ENCODE results near the gene AP5Z1.

Gene AP5Z1

GRCh38 chr7:4835398-4836205 is 60.2 kb downstream of the AP5Z1 start:
- WGBS (ENCODE audit: insufficient coverage, insufficient read length) = no CpG with 5 or more reads among the region's 28 CpGs
- DNase-seq (ENCODE audit: low read depth, low spot score) = no peak
- Histone ChIP-seq H3K4me1 (ENCODE audit: control insufficient read depth, insufficient read depth, low read length) (no peaks in the 10 kb centered on the region), H3K9me3 (ENCODE audit: control insufficient read depth, insufficient read depth, low read length) (no peaks in the 10 kb centered on the region), H3K36me3 (ENCODE audit: control insufficient read depth, insufficient read depth, low read length) (no peaks in the 10 kb centered on the region; the same call in 1 of the 2 replicates), H3K27me3 (ENCODE audit: control insufficient read depth, insufficient read depth, low read length) (no peaks in the 10 kb centered on the region), H3K4me3 (ENCODE audit: low read length) (no peak overlapping the region), H3K27ac (ENCODE audit: low read length) (no peak overlapping the region)

GRCh38 chr7:4836206-4836661 is 60.8 kb downstream of the AP5Z1 start:
- DNase-seq (ENCODE audit: low read depth, low spot score) = no peak
- Histone ChIP-seq H3K4me3 (ENCODE audit: low read length) (no peak overlapping the region), H3K4me1 (ENCODE audit: control insufficient read depth, insufficient read depth, low read length) (no peaks in the 10 kb centered on the region), H3K9me3 (ENCODE audit: control insufficient read depth, insufficient read depth, low read length) (no peaks in the 10 kb centered on the region), H3K27me3 (ENCODE audit: control insufficient read depth, insufficient read depth, low read length) (no peaks in the 10 kb centered on the region), H3K36me3 (ENCODE audit: control insufficient read depth, insufficient read depth, low read length) (no peaks in the 10 kb centered on the region; the same call in 1 of the 2 replicates), H3K27ac (ENCODE audit: low read length) (no peak overlapping the region)
- WGBS (ENCODE audit: insufficient coverage, insufficient read length) = no CpG with 5 or more reads among the region's 30 CpGs

- Histone ChIP-seq H3K36me3 (ENCODE audit: control insufficient read depth, insufficient read depth, low read length) (no peaks in the 10 kb centered on the region; the same call in 1 of the 2 replicates), H3K9me3 (ENCODE audit: control insufficient read depth, insufficient read depth, low read length) (no peaks in the 10 kb centered on the region), H3K27me3 (ENCODE audit: control insufficient read depth, insufficient read depth, low read length) (no peaks in the 10 kb centered on the region), H3K4me1 (ENCODE audit: control insufficient read depth, insufficient read depth, low read length) (no peaks in the 10 kb centered on the region), H3K4me3 (ENCODE audit: low read length) (no peak overlapping the region), H3K27ac (ENCODE audit: low read length) (no peak overlapping the region)
- no peak for DNase-seq (ENCODE audit: low read depth, low spot score)
- WGBS (ENCODE audit: insufficient coverage, insufficient read length) = no CpG with 5 or more reads among the region's 22 CpGs
Observed at GRCh38 chr7:4837041-4837802, 61.8 kb downstream of the AP5Z1 start.

GRCh38 chr7:4837803-4838625 is 62.6 kb downstream of the AP5Z1 start:
- H3K27ac ChIP-seq (ENCODE audit: low read length) = no peak overlapping the region
- no CpG with 5 or more reads among the region's 30 CpGs for WGBS (ENCODE audit: insufficient coverage, insufficient read length)
- H3K9me3 ChIP-seq (ENCODE audit: control insufficient read depth, insufficient read depth, low read length) = no peaks in the 10 kb centered on the region
- no peaks in the 10 kb centered on the region for H3K27me3 ChIP-seq (ENCODE audit: control insufficient read depth, insufficient read depth, low read length)
- DNase-seq (ENCODE audit: low read depth, low spot score) = no peak
- H3K36me3 ChIP-seq (ENCODE audit: control insufficient read depth, insufficient read depth, low read length) = no peaks in the 10 kb centered on the region; the same call in 1 of the 2 replicates
- no peaks in the 10 kb centered on the region for H3K4me1 ChIP-seq (ENCODE audit: control insufficient read depth, insufficient read depth, low read length)
- H3K4me3 ChIP-seq (ENCODE audit: low read length) = no peak overlapping the region

GRCh38 chr7:4838626-4839334 is 63.4 kb downstream of the AP5Z1 start:
- H3K9me3 ChIP-seq (ENCODE audit: control insufficient read depth, insufficient read depth, low read length) = no peaks in the 10 kb centered on the region
- H3K27ac ChIP-seq (ENCODE audit: low read length) = no peak overlapping the region
- no peaks in the 10 kb centered on the region for H3K27me3 ChIP-seq (ENCODE audit: control insufficient read depth, insufficient read depth, low read length)
- whole genome bisulfite sequencing (ENCODE audit: insufficient coverage, insufficient read length) = no CpG with 5 or more reads among the region's 21 CpGs
- H3K36me3 ChIP-seq (ENCODE audit: control insufficient read depth, insufficient read depth, low read length) = no peaks in the 10 kb centered on the region; the same call in 1 of the 2 replicates
- no peaks in the 10 kb centered on the region for H3K4me1 ChIP-seq (ENCODE audit: control insufficient read depth, insufficient read depth, low read length)
- no peak overlapping the region for H3K4me3 ChIP-seq (ENCODE audit: low read length)
- DNase-seq (ENCODE audit: low read depth, low spot score) = no peak

- no peaks in the 10 kb centered on the region; the same call in 1 of the 2 replicates for H3K36me3 ChIP-seq (ENCODE audit: control insufficient read depth, insufficient read depth, low read length)
- no peak for DNase-seq (ENCODE audit: low read depth, low spot score)
- WGBS (ENCODE audit: insufficient coverage, insufficient read length) = no CpG with 5 or more reads among the region's 16 CpGs
- no peak overlapping the region for H3K4me3 ChIP-seq (ENCODE audit: low read length)
- no peaks in the 10 kb centered on the region for H3K9me3 ChIP-seq (ENCODE audit: control insufficient read depth, insufficient read depth, low read length)
- H3K27me3 ChIP-seq (ENCODE audit: control insufficient read depth, insufficient read depth, low read length) = no peaks in the 10 kb centered on the region
- H3K4me1 ChIP-seq (ENCODE audit: control insufficient read depth, insufficient read depth, low read length) = no peaks in the 10 kb centered on the region
- H3K27ac ChIP-seq (ENCODE audit: low read length) = no peak overlapping the region
Observed at GRCh38 chr7:4840079-4840501, 64.7 kb downstream of the AP5Z1 start.
